GM18505 (cell line): ENCODE measurements around the gene LIX1L.

ENCODE experiments used
- ATAC-seq: cut with Tn5 transposase; IDR thresholded peaks from one replicate; pipeline ENCODE4 v1.9.1; 2021; ENCODE audit not compliant: unreplicated experiment
- POLR2A ChIP-seq: IDR thresholded peaks from 4 replicates; pipeline ENCODE4 v1.6.1; 2011; ENCODE audit warnings: borderline replicate concordance; ENCODE audit not compliant: insufficient read depth, insufficient read length; ENCODE audit errors: extremely low read depth

The LIX1L gene

DNA sequence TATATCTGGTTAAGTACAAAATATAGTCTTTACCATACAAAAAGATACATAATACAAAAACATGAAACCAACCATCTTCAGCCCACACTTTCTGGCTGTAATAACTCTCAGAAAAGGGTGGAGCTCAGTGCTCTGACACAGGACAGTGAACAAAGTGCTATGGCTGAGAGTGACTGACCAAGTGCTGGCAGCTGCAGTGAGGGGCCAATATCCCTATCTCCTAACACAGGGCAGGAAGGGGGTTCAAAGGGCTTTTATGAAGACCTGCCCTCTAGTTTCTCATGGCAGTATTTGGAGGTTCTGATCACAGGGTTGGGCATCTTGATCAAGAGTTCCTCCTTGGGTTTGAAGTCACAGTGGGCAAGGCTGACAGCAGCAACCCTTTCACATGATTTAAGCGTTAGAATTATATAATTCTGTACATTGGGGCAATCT is 34.7 kb upstream of the LIX1L start:
- ATAC-seq: no peak
- peak; percentile 16 for TF ChIP-seq POLR2A

GRCh38 chr1:145991735-145992412 is 34.1 kb upstream of the LIX1L start:
- peak; percentile 72 for TF ChIP-seq POLR2A
- no peak for ATAC-seq

GRCh38 chr1:145990249-145990855 is 32.5 kb upstream of the LIX1L start:
- ATAC-seq: no peak

DNA sequence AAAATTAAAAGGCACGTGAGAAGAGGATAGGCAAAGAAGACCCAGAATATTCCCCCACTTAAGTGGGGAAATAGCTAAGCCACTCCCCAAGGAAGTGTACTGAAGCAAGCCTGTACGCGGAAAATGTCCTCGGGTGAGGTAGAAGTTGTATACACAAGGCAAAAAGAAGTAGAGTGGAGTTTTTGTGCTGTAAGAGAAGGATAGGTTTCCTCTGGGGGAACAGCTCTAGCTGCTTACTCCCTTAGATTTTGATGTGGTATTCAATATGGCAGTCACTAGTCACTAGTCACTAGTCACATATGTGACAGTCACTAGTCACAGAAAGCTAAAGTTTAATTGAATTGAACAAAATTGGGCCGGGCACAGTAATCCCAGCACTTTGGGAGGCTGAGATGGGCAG is 31.0 kb upstream of the LIX1L start:
- ATAC-seq: no peak
- TF ChIP-seq POLR2A: no peak

More at GRCh38 chr1:145990249-145990855, 32.5 kb upstream of the LIX1L start:
- TF ChIP-seq POLR2A: no peak

DNA sequence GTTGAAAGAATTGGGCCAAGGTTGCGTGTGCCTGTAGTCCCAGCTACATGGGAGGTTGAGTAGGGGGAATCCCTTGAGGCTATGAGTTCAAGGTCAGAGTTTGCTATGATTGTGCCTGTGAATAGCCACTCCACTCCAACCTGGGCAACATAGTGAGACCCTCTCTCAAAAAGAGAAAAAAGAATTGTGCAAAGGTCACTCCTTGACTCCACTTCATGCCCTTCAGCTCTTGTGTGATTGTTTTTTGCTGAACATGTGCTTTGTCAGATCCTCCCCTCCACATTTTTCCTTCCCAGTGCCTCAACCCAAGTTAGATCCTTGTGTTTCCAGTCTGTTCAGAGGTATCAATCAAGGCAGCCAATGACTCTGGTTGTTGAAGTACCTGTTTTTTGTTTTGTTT is 30.1 kb upstream of the LIX1L start:
- TF ChIP-seq POLR2A: no peak
- no peak for ATAC-seq

DNA sequence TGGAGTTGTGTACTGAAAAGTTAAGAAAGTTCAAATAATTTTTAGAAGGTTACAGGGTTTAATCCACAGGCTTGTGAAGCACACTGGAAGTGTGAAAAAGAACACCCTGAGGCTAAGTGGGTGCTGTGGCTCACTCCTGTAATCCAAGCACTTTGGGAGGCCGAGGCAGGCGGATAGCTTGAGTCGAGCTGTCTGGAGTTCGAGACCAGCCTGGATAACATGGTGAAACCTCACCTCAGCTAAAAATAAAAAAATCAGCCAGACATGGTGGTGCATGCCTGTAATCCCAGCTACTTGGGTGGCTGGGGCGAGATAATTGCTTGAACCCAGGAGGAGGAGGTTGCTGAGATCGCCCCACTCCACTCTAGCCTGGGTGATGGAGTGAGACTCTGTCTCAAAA is 28.7 kb upstream of the LIX1L start:
- TF ChIP-seq POLR2A: no peak
- no peak for ATAC-seq

- no peak for ATAC-seq
- no peak for TF ChIP-seq POLR2A
Measured at GRCh38 chr1:145985502-145986439, 28.0 kb upstream of the LIX1L start.

- no peak for TF ChIP-seq POLR2A
- no peak for ATAC-seq
Measured at GRCh38 chr1:145985129-145985501, 27.3 kb upstream of the LIX1L start.

DNA sequence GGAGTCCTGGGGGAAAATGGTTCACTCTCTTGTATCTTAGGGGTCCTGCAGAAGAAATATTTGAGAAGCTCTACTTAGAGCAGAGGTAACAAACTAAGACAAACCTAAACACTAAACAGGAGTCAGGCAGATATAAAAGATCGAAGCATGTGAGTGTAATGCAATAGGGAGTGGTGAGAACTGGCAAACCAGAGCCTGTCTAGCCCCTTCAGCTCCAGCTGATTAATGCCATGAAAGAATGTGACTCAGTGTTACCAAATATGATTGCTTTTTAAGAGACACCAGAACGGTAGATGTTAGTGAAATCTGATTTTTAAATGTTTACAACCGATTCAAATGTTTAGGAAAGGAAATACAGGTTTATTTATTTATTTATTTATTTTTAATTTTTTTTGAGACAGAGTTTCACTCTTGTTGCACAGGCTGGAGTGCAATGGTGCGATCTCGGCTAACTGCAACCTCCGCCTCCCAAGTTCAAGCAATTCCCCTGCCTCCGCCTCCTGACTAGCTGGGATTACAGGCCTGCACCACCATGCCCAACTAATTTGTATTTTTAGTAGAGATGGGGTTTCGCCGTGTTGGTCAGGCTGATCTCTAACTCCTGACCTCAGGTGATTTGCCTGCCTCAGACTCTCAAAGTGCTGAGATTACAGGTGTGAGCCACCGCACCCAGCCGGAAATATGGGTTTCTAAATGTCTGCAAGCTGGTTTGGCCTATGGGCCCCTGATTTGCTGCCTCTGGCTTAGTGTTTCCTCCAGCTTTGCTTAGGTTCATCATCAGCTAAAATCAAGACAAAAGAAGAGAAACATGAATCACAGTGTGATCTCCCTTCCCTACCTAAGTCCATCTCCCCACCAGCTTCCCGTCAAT is 26.4 kb upstream of the LIX1L start:
- TF ChIP-seq POLR2A: no peak
- ATAC-seq: no peak

GRCh38 chr1:145983206-145983675 is 25.4 kb upstream of the LIX1L start:
- TF ChIP-seq POLR2A: no peak
- no peak for ATAC-seq

GRCh38 chr1:145982010-145982723 is 24.4 kb upstream of the LIX1L start:
- TF ChIP-seq POLR2A: no peak
- no peak for ATAC-seq

DNA sequence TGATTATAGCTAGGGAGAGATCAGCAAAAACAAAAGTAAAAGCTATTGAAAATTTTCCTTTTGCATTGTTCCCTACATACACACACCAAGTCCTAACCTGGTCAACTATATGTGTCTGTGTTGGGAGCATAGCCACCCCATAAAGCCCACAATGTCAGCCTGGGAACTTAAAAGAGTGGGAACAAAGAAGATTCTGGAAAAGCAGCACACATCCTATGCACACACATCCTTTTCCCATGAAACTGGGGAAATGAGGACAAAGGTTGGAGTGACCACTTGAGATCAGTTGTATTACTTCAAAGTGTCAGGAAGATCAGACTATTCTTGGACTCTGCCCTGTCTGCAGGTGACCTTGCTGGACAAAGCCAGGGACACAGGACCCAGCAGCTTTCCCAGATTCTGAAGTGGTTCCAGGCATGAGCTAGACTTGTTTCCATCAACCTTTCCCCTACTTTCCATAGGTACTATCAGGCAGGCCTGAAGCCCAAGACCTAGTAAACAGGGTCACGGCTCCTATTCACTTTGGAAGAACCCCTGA is 22.7 kb upstream of the LIX1L start:
- TF ChIP-seq POLR2A: no peak
- no peak for ATAC-seq
